Measurements from ENCODE around the gene RNF152.

RNF152 gene

DNA sequence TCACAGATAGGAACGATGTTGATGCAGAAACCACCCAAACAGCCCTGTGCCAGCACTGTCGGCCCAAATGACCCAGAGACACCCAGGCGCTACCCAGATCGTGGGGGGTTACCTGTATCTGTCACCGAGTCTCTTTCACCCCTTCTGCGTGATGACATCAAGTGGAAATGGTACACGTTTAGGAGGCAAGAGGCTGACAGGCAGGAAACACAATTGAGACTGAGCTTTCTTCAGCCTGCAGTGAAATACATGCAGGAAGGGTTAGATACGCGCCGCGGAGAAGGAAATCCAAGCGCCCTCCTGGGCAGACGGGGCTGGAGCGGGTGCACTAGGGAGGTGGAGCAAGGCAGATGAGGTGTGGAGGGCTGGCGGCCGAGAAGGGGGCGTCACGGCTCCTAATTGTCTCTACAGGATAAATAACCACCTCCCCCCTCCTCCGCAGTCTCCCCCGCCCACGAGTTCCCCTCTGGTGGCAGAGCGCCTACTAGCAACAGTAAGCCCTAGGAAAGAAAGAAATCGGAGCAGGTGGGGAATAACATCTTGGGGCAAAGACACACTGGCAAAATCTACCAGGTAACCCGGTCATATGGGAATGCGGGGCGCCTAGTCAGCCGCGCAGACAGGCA is at the start of gene RNF152:
Gene RNF152, minus strand, starts transcription at position 325 of the 626 bp plus-strand sequence. CDS start 76,544 bp downstream, outside the sequence.
- DNase-seq (ENCODE audit: low read depth in 2 of 2) = peak in 1 of 2 donors; percentile 4

- no peak for DNase-seq (ENCODE audit: low read depth in 2 of 2)
These were observed 49.2 kb upstream of the RNF152 start for GRCh38 chr18:61941948-61942471.

GRCh38 chr18:61939046-61939674 is 46.4 kb upstream of the RNF152 start:
- no peak for DNase-seq (ENCODE audit: low read depth in 2 of 2)

DNA sequence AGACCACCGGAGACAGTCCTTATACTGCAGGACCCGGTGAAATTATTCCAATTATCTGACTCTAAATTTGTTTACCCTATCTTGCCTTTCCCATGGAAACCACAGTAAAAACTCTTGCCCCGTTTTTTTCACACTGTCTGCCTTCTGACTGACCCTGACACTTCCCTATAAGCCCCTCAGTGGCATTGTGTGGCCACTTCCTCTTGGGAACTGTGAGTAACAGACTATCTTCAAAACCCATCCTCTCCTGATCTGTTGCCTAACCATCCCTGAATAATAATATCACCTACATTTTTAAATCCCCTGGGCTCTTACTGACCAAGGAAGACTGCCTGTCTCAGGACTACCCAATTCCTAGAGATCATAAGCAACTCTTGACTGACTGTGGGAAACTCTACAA is 42.6 kb upstream of the RNF152 start:
- no peak for DNase-seq (ENCODE audit: low read depth in 2 of 2)

GRCh38 chr18:61931654-61932379 is 39.0 kb upstream of the RNF152 start:
- no peak for DNase-seq (ENCODE audit: low read depth in 2 of 2)

DNA sequence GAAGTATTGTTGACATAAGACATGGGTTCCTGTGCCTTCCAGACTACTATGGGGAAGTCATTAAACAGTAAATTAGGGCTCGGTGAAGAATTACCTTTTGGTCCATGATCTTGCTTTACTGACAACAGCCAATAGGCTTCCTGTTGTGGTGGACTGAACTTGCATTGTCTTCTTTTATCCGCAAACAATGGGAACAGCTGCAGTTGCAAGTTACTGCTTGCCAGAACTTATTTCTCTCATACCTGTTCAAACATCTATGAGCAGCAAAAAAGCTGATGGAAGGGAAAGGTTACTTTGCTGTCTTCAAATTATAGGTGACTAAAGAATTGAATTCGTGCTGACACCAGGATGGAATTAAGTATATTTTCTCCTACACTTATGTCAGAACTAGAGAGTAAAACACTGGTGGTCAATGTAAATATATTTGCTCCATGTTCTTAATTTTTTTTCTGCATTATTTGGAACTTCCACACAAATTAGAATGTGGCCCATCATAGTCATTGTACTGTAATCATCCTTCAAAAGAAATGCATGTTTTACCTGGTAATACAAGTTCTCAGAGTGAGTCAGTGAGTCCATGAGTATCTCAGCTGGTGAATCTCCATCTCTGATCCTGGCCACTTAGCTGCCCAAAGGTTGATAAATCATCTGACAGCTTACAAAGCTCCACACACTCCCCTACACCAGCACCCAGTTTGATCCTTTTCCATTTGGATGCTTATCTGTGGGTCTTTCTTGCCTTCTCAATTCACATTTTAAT is 37.3 kb upstream of the RNF152 start:
- no peak for DNase-seq (ENCODE audit: low read depth in 2 of 2)

DNA sequence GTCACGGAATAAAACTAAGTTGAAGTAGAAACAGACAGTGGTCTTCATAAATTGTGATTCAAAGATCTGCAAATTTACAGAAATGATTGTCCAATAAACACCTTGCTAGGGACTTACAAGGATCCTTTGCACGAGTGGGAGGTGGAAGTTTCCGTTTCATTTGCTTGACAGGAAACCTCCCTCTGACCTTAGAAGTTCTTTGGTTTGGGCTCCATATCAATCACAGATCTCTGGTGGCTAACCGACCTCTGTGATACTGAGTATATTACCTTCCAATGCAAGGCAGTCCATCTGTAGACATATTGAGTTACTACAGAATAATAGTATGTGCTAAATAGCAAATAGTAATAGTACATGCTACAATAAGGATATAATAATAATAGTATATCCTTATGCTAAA is 33.7 kb upstream of the RNF152 start:
- DNase-seq (ENCODE audit: low read depth in 2 of 2) = peak in 1 of 2 donors; percentile 44

DNA sequence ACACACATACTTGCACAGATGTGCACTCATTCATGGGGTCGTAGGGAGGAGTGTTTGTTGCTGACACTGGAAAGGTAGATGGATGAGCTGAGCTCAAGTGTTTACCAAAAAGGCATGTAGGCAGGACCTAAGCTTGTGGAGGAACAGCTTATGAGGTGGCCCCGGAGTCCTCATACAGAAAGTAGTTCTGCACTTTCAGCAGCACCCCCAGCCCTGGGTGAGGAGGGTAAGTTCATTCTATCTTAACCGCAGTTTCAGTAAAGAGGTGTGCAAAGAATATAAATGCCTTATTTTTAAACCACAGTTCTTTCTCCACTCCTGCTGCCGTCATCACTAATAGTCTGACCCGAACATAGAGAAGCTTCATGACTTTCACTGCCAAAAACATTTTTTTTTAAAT is 31.7 kb upstream of the RNF152 start:
- no peak for DNase-seq (ENCODE audit: low read depth in 2 of 2)

DNA sequence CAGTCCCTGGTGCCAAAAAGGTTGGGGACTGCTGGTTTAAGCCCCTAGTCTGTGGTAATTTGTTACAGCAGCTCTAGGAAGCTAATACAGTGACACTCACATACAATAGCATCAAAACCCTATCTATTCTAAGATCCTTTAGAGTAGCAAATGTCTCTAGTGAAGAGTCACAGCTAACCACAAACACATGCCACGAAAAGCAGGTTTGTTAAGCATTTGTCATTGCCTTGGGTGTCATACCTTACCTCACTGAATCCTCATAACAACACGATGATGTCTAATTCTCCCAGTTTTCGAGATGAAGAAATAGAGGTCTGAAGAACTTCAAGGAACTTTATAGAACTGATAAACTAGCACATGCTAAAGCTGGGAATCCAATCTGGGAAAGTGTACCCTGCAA is 29.6 kb upstream of the RNF152 start:
- DNase-seq (ENCODE audit: low read depth in 2 of 2) = no peak

- no peak for DNase-seq (ENCODE audit: low read depth in 2 of 2)
These were observed 28.9 kb upstream of the RNF152 start for GRCh38 chr18:61921621-61922235.

- no peak for DNase-seq (ENCODE audit: low read depth in 2 of 2)
These were observed 25.0 kb upstream of the RNF152 start for GRCh38 chr18:61917818-61918217.

GRCh38 chr18:61912476-61912875 is 19.7 kb upstream of the RNF152 start:
- DNase-seq (ENCODE audit: low read depth in 2 of 2) = no peak

- no peak for DNase-seq (ENCODE audit: low read depth in 2 of 2)
These were observed 17.3 kb upstream of the RNF152 start for GRCh38 chr18:61910101-61910500.

DNA sequence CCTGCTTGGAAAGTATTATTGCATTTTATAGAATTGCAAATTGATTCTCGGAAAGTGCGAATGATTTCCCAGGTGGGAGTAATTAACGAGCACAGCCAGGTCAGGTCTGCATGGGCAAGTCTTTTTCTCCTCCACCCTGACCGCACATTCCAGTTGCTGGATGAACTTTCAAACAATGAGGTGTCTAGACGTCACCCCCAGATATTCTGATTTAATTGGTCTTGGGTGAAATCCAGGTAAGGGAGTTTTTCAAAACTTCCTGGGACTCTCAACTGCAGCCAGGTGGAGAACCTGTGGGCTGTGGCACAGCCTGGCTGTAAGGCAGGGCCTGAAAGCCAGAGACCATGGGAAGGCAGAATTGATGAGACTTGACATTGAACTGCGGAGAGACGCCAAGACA is 15.9 kb upstream of the RNF152 start:
- DNase-seq (ENCODE audit: low read depth in 2 of 2) = no peak

DNA sequence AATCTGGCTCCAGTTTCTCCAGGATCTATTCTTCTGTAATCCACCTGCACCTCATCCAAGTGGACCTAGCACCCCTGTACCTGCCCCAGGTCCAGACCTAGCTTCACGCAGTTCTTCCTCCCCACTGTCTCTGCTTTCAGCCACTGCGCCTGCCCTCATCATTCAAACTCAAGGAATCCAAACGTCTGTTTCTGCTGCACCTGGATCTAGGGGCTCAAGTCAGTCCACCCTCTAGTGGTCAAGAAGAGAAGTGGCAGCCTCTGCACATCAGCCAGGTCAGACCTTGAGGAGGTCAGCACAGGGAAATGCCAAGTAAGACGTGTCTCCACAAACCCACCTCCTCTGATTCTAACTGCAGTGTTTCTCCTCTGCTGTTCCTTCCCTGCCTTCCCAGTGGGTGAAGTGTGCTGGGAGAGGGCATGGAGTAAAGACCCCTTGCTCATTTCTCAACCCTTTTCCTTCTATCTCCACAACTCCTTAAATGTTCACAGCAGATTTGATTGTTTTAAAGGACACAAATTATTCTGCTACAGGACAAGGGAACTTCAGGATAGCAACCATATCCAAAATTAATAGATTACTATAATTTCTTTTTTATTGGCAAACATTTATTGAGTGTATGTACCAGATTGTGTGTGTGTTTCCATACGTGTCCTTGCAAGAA is 8.6 kb upstream of the RNF152 start:
- no peak for DNase-seq (ENCODE audit: low read depth in 2 of 2)

- DNase-seq (ENCODE audit: low read depth in 2 of 2) = no peak
These were observed 7.9 kb upstream of the RNF152 start for GRCh38 chr18:61900504-61901281.

DNA sequence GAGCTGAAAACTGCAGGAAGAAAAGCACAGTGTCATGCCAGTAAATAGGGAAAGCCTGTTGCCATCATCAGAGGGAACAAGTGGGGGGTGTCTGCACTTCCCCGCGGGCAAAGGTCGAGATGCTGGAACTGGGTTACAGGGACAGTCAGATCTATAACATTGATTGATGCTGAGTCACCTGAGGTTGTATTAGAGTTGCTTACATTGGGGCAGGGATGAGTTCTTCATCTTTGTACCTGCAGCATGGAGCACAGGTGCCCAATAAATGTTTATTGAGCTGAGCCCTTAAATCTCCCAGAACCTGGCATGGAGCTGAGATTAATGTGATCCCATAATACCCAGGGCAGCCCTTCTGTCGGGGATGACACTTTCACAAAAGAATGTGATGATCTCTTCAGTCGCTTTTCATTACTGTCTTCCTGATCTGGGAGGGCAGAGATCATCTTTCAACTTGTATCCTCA is 5.9 kb upstream of the RNF152 start:
- no peak for DNase-seq (ENCODE audit: low read depth in 2 of 2)

GRCh38 chr18:61896757-61897156 is 4.0 kb upstream of the RNF152 start:
- DNase-seq (ENCODE audit: low read depth in 2 of 2) = no peak

DNA sequence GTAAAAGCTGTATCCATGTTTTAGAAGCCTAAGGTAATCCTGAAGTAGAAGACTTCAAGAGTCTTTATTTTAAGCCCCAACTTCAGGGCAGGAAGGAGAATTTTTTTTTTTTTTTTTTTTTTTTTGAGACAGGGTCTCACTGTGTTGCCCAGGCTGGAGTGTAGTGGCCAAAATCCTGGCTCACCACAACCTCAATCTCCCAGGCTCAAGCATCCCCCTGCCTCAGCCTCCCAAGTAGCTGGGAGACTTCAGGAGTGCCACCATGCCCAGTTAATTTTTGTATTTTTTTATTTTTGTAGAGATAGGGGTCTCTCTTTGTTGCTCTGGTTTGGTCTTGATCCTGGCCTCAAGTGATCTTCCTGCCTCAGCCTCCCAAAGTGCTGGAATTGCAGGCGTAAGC is 3.3 kb upstream of the RNF152 start:
- no peak for DNase-seq (ENCODE audit: low read depth in 2 of 2)

Measured in stimulated activated CD4-positive, alpha-beta T cell treated with anti-CD3 and anti-CD28 coated beads, Interleukin-4, amount 100 ng/mL, for 48 hours (primary cell).